Effector CD8-positive, alpha-beta T cell (primary cell): ENCODE results near the gene FBRSL1.

Experiments used
- DNase-seq: peaks from one replicate; lab custom pipeline; 2025; lab: John Stamatoyannopoulos, UW

Gene FBRSL1

DNA sequence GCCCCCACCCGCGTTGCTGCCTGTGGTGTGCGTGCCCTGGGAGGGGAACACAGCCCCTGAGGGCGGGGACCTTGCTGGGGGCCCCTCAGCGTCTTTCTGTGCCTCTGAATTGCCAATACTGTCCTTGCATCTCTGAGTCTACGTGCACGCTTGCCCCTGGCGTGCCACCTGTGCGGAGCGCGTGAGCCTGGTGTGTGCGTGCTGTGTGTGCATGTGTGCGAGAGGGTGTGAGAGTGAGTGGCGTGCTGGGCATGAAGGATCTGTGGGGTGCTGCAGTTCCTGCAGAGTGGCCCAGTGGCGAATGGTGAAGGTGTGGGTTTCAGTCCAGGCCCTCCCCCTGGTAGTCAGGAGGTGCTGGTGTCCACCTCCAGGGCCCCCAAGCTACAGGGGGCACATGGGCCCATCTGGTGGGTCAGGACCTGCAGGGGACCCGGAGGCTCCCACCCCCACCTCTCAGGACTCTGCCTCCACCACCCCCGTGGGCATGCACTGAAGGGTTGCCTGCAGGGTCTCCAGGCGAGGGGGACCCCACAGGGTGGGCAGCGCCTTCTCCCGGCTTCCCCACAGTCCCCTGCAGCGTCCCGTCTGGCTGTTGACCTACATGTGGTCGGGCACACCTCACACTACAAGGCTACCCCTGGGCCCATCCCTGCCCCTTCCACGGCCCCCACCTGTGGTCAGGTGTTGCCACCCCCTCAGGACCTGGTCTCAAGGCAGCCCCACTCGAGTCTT, 21.0 kb downstream of the FBRSL1 start:
- DNase-seq: no peak

DNA sequence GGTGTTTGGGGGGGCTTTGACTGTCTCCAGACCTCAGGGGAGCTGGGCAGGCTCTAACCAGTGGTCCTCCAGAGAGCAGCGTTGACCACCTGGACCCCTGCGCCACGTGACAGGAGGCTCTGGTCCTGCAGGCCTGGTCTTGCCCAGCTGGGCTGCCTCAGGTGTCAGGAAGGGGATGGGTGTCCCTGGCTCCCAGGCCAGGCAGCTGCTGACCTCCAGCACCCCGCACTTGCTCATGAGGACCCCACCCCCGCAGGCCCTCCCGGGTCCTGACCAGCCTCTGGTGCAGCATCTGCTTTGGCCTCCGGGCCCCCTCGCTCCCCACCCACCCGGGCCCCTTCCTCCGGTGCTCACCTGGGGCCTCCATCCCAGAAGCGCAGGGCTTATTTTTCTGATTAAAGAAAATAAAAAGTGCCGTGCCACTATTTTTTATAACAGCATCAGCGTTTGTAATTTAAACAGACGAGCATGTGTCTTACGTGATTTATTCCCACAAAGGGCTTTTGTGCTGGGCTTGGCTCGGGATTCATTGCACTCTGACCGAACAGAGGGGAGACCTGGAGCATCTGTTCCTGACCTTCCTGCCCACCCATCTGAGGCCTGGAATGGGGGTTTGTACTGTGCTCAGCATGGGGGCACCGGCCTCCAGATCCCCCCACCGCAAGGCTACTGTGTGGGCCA, 21.7 kb downstream of the FBRSL1 start:
- DNase-seq: no peak

GRCh38 chr12:132512197-132513069, 22.5 kb downstream of the FBRSL1 start:
- DNase-seq: no peak

DNA sequence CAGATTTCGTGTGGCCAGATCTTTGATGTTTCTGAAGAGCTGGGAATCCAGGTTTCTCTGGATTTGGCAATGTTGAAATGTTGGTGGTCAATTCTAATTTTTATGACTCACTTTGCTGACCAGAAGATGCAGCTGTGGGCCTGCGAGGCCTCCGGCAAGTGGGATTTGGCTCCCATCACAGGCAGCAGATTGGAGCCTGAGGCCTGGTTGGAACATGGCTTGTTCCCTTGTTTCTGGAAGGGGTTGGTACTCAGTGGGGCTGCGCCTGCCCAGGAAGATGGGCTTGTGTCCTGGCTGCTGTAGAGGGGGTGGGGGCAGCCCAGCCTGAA, 23.1 kb downstream of the FBRSL1 start:
- DNase-seq: no peak

DNA sequence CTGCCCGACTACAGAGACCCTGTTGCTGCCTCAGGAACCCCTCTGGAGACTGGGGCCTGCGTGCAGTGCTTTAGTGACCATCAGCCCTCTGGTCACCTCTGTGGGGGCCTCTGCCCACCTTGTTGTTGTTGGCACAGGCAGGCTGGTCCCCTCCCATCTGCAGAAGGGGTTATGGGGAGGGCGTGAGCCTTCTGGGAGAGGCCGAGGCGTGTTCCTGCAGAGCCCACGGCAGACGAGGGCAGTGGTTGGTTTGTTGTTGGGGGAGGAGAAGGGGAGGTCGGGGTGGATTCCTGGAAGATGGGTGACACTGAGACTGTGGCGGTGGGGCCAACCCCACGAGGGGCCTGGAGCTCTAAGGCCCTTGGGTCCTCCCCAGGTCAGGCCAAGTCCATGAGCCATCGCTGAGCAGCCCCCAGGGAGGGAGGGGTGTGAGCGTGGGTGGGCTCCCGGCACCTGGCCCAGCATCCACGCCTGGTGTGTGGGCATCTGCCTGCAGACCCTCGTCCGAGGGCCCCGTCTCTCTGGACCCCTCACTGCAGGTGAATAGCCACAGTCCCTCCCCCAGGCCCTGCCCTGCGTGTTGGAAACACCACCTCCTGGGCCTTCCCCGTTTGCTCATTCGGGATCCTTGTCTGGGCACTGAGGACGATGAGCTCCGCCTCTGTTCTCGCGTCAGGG, 23.6 kb downstream of the FBRSL1 start:
- no peak for DNase-seq

GRCh38 chr12:132514216-132514820, 24.4 kb downstream of the FBRSL1 start:
- DNase-seq: no peak

DNA sequence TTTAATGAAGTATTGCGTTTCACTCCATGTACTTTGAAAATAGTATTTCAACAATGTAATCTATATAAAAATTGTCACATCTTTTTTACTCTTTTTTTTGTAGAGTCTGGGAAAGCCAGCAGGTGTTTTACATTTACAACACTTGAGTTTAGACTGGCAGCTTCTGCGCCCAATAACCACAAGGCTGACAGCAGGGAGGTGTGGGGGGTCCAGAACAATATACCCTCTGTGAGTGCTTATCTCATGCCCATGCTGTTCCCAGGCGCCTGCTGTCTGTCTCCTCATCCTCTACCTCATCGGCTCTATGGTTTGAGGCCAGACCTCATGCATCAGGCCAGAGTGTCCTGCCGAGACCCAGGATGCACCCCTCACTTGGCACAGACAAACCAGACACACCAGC, 24.9 kb downstream of the FBRSL1 start:
- DNase-seq: no peak

GRCh38 chr12:132516095-132517012, 26.4 kb downstream of the FBRSL1 start:
- DNase-seq: no peak

- no peak for DNase-seq
These were observed 27.2 kb downstream of the FBRSL1 start for GRCh38 chr12:132517013-132517739.

DNA sequence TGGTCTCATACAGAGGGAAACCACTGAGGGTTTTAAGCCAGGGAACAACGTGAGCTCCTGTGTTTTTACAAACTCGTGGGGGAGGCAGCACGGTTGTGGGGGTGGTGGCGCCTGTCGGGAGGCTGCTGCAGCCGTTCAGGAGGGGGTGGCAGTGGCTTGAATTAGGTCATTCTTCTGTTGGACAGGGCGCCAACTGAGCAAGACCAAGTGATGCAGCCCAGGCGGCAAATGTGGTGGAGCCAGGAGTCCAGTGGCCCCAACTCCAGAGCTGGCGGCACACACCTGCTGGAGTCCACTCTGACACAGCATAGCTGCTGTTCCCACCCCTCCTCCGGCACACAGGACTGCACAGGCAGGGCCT, 27.8 kb downstream of the FBRSL1 start:
- no peak for DNase-seq

- DNase-seq: no peak
These were observed 28.5 kb downstream of the FBRSL1 start for GRCh38 chr12:132518354-132518992.

DNA sequence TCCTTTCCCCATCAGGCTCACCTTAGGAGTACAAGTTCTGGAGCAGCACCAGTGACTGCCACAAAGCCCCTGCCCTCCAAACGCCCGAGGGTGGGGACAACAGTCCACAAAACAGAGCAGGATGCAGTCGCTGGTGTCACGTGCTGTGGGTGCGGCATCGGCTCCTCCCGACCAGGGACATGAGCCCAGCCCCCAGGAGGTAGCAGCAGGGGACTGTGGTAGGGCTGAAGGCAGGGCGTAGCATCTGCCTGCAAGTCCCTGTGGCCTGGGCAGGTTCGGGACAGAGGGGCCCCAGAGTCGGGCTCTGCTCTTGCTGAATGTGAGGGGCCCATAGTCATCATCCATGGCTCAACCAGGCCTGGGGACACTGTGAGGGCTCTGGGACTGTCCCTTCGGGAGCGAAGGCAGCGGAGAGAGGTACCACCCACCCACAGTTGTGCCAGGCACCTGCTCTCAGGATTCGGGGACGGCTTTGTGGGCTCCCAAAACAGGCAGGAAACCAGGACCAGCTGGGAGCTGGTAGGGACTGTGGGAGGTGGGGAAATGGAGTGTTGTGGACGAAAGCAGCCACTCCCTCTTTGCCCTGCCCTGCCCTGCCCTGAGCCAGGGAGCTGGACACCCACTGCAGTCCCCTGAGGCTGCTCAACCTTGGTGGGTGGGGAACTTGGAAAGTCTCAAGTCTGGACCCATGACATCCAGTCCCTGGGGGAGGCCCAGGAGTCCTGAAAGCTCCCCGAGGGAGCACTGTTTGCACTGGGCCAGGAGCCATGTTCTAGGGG, 30.7 kb downstream of the FBRSL1 start:
- DNase-seq: no peak

- no peak for DNase-seq
These were observed 31.2 kb downstream of the FBRSL1 start for GRCh38 chr12:132521200-132521580.

DNA sequence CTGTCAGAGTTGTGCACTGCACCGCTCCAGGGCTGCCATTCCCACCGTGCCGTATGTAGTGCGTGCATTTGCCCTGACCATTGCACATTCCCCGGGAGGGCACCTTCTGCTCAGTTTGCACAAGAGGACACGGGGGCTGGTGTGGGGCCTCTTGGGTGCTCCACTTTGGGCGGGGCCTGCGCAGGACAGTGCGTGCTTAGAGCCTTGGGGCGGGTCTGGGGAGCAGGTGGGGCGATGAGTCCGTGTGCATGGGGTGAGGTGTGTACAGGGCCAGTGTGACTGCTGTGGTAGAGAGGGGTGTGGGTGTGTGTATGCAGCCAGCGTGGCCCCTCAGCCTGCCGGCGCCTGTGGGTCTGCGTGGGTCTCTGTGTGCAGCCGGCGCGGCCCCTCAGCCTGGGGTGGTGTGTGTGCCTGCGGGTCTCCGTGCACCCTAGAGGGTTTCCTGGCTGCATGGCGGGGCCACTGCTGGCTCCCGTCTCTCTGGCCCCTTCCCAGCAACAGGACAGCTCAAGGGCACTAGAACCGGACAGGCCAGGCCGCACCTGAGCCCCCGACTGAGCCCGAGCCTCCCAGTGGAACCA, 31.9 kb downstream of the FBRSL1 start:
- no peak for DNase-seq

DNA sequence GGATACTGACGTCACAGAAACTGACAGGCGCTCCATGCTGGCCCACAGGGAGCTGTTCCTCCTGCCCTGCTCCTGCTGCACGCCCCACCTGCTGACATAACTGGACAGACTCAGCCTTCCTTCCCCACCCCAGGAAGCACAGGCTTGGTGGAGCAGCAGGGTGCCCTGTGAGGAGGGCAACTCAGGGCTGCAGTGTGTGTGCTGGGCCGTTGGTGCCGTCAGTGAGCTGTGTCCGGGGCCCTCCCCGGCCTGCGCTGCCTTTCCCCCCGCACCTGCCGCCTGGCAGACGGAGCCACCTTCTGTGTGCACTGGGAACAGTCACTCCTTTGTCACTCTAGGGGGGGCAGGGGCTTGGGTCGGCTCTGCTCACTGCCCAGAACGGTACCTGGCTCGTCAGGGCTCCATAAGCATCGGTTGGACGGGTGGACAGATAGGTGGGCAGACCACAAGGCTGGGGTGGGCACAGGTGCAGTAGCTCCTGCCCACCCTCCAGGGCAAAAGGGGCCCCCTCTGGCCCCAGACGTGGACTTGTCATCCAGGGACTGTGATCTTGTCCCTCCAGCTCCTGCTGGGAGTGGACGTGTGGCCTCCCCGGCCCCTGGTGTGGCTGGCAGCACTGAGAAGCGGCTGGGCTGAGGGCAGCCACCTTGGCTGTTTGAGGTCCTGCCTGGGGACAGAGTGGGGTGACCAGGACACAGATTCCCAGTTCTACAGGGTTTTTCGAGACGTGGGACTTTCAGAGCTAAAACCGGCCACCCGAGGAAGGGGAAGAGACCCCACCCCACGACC, 32.8 kb downstream of the FBRSL1 start:
- no peak for DNase-seq

DNA sequence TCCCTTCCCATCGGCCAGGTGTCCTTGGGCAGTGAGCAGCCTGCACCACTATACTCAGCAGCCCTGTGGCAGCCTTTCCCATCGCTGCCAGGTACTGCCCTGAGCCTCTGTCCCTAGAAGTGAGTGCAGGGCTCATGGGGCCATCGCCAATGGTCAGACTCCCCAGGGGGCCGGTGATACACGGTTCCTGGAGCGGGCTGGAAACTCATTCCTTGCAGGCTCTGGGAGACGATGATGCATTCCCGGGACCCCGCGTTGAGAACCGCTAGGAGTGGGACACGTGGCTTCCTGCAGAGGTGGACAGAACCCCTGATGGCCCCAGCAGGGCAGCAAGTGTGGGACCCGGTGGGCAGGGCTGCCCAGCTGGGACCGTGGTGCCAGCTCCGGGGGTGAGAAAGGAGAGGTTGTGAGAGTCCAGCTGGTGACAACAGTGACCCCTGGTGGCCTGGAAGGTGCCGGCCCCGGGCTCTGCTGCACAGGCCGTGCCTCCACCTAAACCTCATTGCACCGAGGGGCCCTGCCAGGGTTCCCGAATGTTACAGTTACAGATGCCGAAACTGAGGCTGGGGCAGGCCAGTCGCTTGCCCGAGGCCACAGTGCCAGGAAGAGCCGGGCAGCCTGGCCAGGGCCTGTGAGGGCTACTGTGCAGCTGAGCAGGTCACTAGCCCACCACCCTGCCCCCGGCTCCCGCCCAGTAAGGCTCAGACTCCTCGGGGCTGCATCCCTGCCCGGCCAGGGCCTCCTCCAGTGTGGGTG, 33.8 kb downstream of the FBRSL1 start:
- peak; percentile 57 for DNase-seq

DNA sequence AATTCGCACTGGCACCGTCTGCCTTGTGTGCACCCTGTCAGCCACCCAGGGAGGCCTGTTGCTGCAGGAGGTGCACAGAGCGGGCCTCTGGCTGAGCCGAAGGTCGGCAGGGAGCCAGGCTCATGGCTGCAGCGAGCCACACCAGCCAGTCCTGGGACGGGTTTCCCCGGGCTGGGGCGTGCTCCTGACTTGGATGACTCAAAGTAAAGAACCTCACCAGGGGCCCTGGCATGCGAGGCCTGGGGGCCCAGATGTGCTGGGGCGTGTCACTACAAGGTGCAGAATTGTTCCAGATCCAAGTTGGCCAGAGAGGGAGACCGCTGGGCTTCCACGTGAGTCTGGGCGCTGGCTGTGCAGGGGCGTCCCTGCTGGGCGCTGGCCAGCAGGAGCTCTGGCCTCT, 34.5 kb downstream of the FBRSL1 start:
- no peak for DNase-seq
